ENCODE measurements around the gene NCBP2L.

- no peak for TF ChIP-seq EZH2 (IDR thresholded peaks at IDR 0.05; ENCODE audit: low read length, missing control alignments)
- TF ChIP-seq, protein P1, sequence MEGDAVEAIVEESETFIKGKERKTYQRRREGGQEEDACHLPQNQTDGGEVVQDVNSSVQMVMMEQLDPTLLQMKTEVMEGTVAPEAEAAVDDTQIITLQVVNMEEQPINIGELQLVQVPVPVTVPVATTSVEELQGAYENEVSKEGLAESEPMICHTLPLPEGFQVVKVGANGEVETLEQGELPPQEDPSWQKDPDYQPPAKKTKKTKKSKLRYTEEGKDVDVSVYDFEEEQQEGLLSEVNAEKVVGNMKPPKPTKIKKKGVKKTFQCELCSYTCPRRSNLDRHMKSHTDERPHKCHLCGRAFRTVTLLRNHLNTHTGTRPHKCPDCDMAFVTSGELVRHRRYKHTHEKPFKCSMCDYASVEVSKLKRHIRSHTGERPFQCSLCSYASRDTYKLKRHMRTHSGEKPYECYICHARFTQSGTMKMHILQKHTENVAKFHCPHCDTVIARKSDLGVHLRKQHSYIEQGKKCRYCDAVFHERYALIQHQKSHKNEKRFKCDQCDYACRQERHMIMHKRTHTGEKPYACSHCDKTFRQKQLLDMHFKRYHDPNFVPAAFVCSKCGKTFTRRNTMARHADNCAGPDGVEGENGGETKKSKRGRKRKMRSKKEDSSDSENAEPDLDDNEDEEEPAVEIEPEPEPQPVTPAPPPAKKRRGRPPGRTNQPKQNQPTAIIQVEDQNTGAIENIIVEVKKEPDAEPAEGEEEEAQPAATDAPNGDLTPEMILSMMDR (conservative IDR thresholded peaks at IDR 0.05 in 1 of 2, IDR thresholded peaks at IDR 0.05 in 1 of 2; ENCODE audit: low read depth in 1 of 2, low read length in 2 of 2): no peak
These were observed 47.8 kb upstream of the NCBP2L start for GRCh38 chrX:107729558-107730297.
